Erythroblast (primary cell): ENCODE results near the gene ZNF391.

Source experiments
- GATA1 ChIP-seq: IDR thresholded peaks from 2 replicates; pipeline ENCODE4 v1.6.1; 2011; ENCODE audit warnings: low read depth, mild to moderate bottlenecking, control low read depth, low read length, moderate library complexity
- POLR2A ChIP-seq: IDR thresholded peaks from 2 replicates; pipeline ENCODE4 v1.6.1; 2011; ENCODE audit warnings: mild to moderate bottlenecking, low read length

DNA sequence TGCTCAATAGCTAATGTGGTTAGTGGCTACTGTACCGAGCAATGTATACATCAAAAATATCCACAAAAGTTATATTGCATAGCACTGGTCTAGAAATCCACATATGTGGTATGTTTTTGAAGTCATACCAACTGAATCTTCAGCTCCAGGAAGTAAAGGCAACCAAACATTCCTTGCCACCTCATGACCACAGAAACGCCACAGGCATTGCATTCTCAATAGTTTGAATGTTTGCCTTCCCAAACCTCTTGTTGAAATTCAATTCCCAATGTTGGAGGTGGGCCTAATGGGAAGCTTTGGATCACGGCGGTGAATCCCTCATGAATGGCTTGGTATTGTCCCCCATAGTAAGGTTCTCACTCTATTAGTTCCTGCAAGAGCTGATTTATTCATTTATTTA, 18.2 kb upstream of the ZNF391 start:
- TF ChIP-seq POLR2A (no peak), GATA1 (no peak)
